Neural progenitor cell (in vitro differentiated cells): Measurements from ENCODE around the gene HOXA5. TPM values are rescaled to one million over a fixed set of nuclear protein-coding genes. Genes with fewer than 3 reads are reported as not detected.

Experiments
- DNase-seq: peaks from one replicate; pipeline ENCODE4 v3.0.0-alpha.2; 2016; ENCODE audit warnings: low spot score
- H2AFZ ChIP-seq: fragments of 200-600 bp; sonication (generic); replicated peaks from 2 replicates; pipeline ENCODE4 v1.6.1; 2016; ENCODE audit warnings: antibody characterized with exemption
- H3F3A ChIP-seq: fragments of 200-600 bp; sonication (generic); 2 replicates; pipeline ENCODE4 v1.6.1; 2016; ENCODE audit warnings: antibody characterized with exemption, low read depth
- H3K27ac ChIP-seq: fragments of 200-600 bp; sonication (generic); 2 replicates; pipeline ENCODE4 v1.5.1; 2016; ENCODE audit warnings: mild to moderate bottlenecking
- H3K27me3 ChIP-seq: fragments of 200-600 bp; sonication (generic); 2 replicates; pipeline ENCODE4 v1.6.1; 2016; ENCODE audit warnings: mild to moderate bottlenecking, moderate library complexity
- H3K36me3 ChIP-seq: fragments of 200-600 bp; sonication (generic); 2 replicates; pipeline ENCODE4 v1.5.1; 2016
- H3K4me1 ChIP-seq: fragments of 200-600 bp; sonication (generic); 2 replicates; pipeline ENCODE4 v1.6.1; 2016; ENCODE audit warnings: mixed run types
- H3K4me2 ChIP-seq: fragments of 200-600 bp; sonication (generic); 2 replicates; pipeline ENCODE4 v1.6.1; 2016
- H3K4me3 ChIP-seq: fragments of 200-600 bp; sonication (generic); 2 replicates; pipeline ENCODE4 v1.5.1; 2016
- H3K79me2 ChIP-seq: fragments of 200-600 bp; sonication (generic); 2 replicates; pipeline ENCODE4 v1.6.1; 2016; ENCODE audit warnings: low read depth
- H3K9ac ChIP-seq: fragments of 200-600 bp; sonication (generic); 2 replicates; pipeline ENCODE4 v1.6.1; 2016
- H3K9me3 ChIP-seq: fragments of 200-600 bp; sonication (generic); 2 replicates; pipeline ENCODE4 v1.5.1; 2016; ENCODE audit warnings: low read depth
- H4K20me1 ChIP-seq: fragments of 200-600 bp; sonication (generic); 2 replicates; pipeline ENCODE4 v1.6.1; 2016; ENCODE audit warnings: low read depth
- H3K27ac Mint-ChIP-seq: 3 replicates; pipeline ENCODE4 v1.8.0; 2021; ENCODE audit warnings: mixed read lengths
- H3K27me3 Mint-ChIP-seq: 2 replicates; pipeline ENCODE4 v1.8.0; 2022; ENCODE audit warnings: low read depth, mild to moderate bottlenecking, inconsistent platforms, moderate library complexity, mixed read lengths; ENCODE audit not compliant: insufficient read depth
- H3K36me3 Mint-ChIP-seq: 3 replicates; pipeline ENCODE4 v1.8.0; 2021; ENCODE audit warnings: mixed read lengths
- H3K4me1 Mint-ChIP-seq: 3 replicates; pipeline ENCODE4 v1.8.0; 2021; ENCODE audit warnings: mixed read lengths
- H3K4me3 Mint-ChIP-seq: 3 replicates; pipeline ENCODE4 v1.8.0; 2021; ENCODE audit warnings: mild to moderate bottlenecking, moderate library complexity, mixed read lengths
- H3K9me3 Mint-ChIP-seq: 3 replicates; pipeline ENCODE4 v1.8.0; 2020; ENCODE audit warnings: mixed read lengths
- EZH2 ChIP-seq: fragments of 200-600 bp; sonication (generic); IDR thresholded peaks from 2 replicates; pipeline ENCODE4 v1.6.1; 2017; ENCODE audit warnings: antibody characterized with exemption, mild to moderate bottlenecking, moderate library complexity
- EZH2phosphoT487 ChIP-seq: fragments of 200-600 bp; sonication (generic); IDR thresholded peaks from 2 replicates; pipeline ENCODE4 v1.6.1; 2017; ENCODE audit warnings: antibody characterized with exemption
- total RNA-seq: library from RNA; depleted of rRNA; stranded (reverse); fragments of >200 nt; gene quantifications from 2 replicates; pipeline ENCODE4 v1.2.3, GENCODE V29; 2015; ENCODE audit warnings: low replicate concordance
- TF ChIP-seq, protein P1 (sequence below): fragments of 200-600 bp; sonication (generic); IDR thresholded peaks from 2 replicates; pipeline ENCODE4 v1.5.1; 2017; ENCODE audit warnings: antibody characterized with exemption, mild to moderate bottlenecking

Gene HOXA5
- total RNA-seq, 1 donor from 2014 or later: not detected

DNA sequence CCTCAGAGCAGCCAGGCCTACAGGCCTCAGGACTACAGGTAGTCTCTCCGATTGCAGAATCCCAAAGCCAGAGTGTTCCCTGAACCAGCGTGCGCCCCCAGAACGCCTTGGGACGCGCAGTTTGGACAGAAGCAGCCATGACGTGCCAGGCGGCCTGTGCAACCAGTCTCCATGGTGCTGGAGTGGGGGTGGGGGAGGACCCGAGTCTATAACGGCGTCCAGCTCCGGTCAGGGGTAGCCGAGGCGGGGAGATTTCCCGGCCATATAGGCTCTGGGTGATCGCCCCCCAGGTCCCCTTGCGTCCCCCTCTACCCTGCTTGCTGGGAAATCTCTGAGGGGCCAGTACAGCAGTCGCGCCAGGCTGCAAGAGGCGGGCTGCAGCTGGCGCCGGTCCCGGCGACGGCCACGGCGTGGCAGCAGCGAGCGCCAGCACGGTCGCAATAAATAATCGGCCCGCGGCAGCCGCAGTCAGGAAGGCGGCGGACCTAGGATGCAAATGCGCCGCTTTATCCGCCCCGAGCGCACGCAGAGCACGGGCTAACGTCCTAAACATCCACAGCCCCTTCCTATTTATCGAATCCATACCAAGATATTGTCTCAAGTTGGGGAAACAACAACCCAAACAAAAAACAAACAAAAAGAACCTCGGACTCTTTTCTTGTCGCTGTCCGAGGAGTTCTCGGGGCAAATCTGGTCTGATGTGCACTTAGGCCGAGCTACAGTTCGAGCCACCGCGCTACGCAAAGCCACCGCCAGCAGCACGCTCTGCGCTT lies 7.3 kb upstream of the HOXA5 start:
- Histone ChIP-seq H3K79me2 (no peaks in the 10 kb centered on the region), H3K27ac (no peak overlapping the region), H3K4me3 (peak overlapping the region; percentile 32), H2AFZ (no peak overlapping the region), H3K4me2 (peak overlapping the region; percentile 66), H3K4me1 (no peaks in the 10 kb centered on the region), H3K9me3 (no peaks in the 10 kb centered on the region), H3F3A (no peaks in the 10 kb centered on the region), H3K9ac (no peak overlapping the region), H4K20me1 (peaks cover 72% of the 10 kb centered on the region), H3K27me3 (peaks cover 100% of the 10 kb centered on the region), H3K36me3 (no peaks in the 10 kb centered on the region)
- peak overlapping the region; percentile 78 for H3K4me3 Mint-ChIP-seq
- H3K27me3 Mint-ChIP-seq: peaks cover 95% of the 10 kb centered on the region
- H3K27ac Mint-ChIP-seq: no peak overlapping the region
- peak; percentile 91 for DNase-seq
- peaks cover 8% of the 10 kb centered on the region for H3K4me1 Mint-ChIP-seq
- H3K36me3 Mint-ChIP-seq: peaks cover 2% of the 10 kb centered on the region
- TF ChIP-seq EZH2phosphoT487 (peak; percentile 75), EZH2 (peak; percentile 99)
- TF ChIP-seq, protein P1, sequence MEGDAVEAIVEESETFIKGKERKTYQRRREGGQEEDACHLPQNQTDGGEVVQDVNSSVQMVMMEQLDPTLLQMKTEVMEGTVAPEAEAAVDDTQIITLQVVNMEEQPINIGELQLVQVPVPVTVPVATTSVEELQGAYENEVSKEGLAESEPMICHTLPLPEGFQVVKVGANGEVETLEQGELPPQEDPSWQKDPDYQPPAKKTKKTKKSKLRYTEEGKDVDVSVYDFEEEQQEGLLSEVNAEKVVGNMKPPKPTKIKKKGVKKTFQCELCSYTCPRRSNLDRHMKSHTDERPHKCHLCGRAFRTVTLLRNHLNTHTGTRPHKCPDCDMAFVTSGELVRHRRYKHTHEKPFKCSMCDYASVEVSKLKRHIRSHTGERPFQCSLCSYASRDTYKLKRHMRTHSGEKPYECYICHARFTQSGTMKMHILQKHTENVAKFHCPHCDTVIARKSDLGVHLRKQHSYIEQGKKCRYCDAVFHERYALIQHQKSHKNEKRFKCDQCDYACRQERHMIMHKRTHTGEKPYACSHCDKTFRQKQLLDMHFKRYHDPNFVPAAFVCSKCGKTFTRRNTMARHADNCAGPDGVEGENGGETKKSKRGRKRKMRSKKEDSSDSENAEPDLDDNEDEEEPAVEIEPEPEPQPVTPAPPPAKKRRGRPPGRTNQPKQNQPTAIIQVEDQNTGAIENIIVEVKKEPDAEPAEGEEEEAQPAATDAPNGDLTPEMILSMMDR: peak; percentile 82
- peaks cover 24% of the 10 kb centered on the region for H3K9me3 Mint-ChIP-seq

DNA sequence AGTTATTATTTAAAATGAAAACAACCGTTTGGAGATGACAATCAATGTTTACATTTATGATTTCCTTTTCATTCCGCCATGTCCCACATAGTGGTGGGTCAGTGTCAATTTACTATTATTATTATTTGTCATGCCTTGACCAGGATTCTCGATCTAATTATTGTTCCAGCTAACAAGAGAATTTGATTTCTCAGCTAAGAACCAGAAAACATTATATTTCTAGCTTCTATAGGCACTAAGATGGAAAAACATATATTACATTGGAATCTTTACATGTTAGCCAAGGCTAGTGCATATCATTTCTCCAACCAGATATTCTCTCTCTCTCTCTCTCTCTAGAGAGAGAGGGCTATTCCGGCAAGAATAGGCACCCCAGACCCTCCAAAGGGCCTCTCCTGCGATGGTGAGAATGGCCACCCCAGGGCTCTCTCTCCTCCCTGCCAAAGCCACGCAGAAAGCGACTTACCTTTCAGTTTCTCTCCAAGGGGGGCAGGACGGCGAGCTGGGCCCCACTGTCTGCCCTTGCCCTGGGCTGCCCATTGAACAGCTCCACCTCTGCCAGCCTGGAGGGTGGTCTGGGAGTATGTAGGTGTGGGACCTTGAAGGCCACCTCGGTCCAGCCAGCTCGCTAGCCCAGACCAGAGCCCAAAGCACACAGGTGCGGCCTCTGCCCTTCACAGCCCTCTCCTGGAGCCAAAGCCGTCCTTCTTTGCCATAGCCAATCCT lies 6.5 kb upstream of the HOXA5 start:
- Histone ChIP-seq H3K4me2 (no peak overlapping the region), H3K36me3 (no peaks in the 10 kb centered on the region), H3K27ac (no peak overlapping the region), H3K27me3 (peaks cover 100% of the 10 kb centered on the region), H3K9me3 (no peaks in the 10 kb centered on the region), H3K9ac (no peak overlapping the region), H3K4me1 (no peaks in the 10 kb centered on the region), H3F3A (no peaks in the 10 kb centered on the region), H3K79me2 (no peaks in the 10 kb centered on the region), H3K4me3 (peak overlapping the region; percentile 32), H4K20me1 (peaks cover 74% of the 10 kb centered on the region), H2AFZ (no peak overlapping the region)
- Mint-ChIP-seq H3K9me3 (peaks cover 28% of the 10 kb centered on the region), H3K27me3 (peaks cover 95% of the 10 kb centered on the region), H3K4me3 (no peak overlapping the region), H3K36me3 (peaks cover 2% of the 10 kb centered on the region), H3K27ac (no peak overlapping the region), H3K4me1 (peaks cover 5% of the 10 kb centered on the region)
- TF ChIP-seq, protein P1: no peak
- TF ChIP-seq EZH2phosphoT487 (no peak), EZH2 (no peak)
- no peak for DNase-seq

DNA sequence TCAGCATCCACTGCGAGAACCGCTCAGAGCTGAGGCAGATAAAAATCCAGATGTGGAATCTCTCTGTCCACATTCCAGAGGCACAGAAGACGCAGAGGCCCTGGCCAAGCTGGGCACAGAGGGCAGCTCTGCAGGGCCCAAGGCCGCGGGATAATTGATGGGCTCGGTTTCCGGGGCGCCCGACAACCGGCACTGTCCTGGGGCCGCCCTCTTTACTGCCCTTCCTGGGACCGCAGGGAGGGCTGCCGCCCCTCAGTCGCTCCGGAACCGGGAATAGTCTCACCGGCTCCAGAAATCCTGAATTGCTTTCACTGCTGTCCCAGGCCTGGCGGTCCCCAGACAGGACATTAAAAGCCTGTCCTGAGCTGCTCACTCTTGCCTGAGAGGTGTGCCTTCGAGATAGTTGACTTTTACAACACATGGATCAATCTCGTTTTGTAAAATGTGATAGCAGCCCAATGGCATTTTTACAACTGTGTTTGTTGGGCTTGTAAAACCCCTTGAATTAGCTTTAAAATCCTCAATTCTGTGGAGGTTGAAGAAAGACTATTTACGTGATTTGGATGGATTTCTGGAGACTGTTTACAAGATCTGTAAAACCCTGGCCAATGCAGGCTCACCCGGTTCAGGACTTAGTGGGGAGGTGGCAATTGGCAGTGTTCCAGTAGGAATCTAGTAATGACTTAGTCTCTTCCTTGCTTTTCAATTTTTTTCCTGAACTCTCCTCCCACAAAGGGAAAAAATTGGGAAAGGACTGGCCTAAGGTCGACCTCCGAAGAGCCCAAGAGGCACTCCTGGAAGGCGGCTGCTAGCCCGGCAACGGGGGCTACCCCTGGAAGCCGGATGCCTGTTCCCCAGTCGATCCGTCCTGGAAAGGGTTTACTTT lies 5.5 kb upstream of the HOXA5 start:
- H4K20me1 ChIP-seq: peaks cover 71% of the 10 kb centered on the region
- H3K9me3 ChIP-seq: no peaks in the 10 kb centered on the region
- H3F3A ChIP-seq: no peaks in the 10 kb centered on the region
- TF ChIP-seq EZH2phosphoT487 (peak; percentile 1), EZH2 (peak; percentile 71)
- TF ChIP-seq, protein P1: no peak
- no peak overlapping the region for H2AFZ ChIP-seq
- Mint-ChIP-seq H3K27me3 (peaks cover 94% of the 10 kb centered on the region), H3K27ac (no peak overlapping the region), H3K4me3 (no peak overlapping the region), H3K9me3 (peaks cover 30% of the 10 kb centered on the region), H3K36me3 (peaks cover 2% of the 10 kb centered on the region), H3K4me1 (peaks cover 5% of the 10 kb centered on the region)
- H3K27me3 ChIP-seq: peaks cover 100% of the 10 kb centered on the region
- H3K9ac ChIP-seq: no peak overlapping the region
- no peak overlapping the region for H3K4me2 ChIP-seq
- H3K4me1 ChIP-seq: no peaks in the 10 kb centered on the region
- no peak overlapping the region for H3K27ac ChIP-seq
- no peak for DNase-seq
- H3K36me3 ChIP-seq: no peaks in the 10 kb centered on the region
- no peak overlapping the region for H3K4me3 ChIP-seq
- no peaks in the 10 kb centered on the region for H3K79me2 ChIP-seq
